ENCODE data around the gene PDGFA. TPM values are rescaled to one million over a fixed set of nuclear protein-coding genes. Genes with fewer than 3 reads are reported as not detected.

The PDGFA gene
- total RNA-seq, 1 experiment from 2014 or later = 20.1 TPM

GRCh38 chr7:545470-545869, 25.8 kb upstream of the PDGFA start:
- Mint-ChIP-seq H3K27me3 (ENCODE audit: insufficient read depth, unreplicated experiment) (no peaks in the 10 kb centered on the region), H3K36me3 (ENCODE audit: insufficient read depth, unreplicated experiment) (peaks cover 5% of the 10 kb centered on the region), H3K4me3 (ENCODE audit: unreplicated experiment) (no peak overlapping the region), H3K9me3 (ENCODE audit: unreplicated experiment) (no peaks in the 10 kb centered on the region), H3K27ac (ENCODE audit: low read depth, unreplicated experiment) (no peak overlapping the region), H3K4me1 (ENCODE audit: insufficient read depth, unreplicated experiment) (peaks cover 23% of the 10 kb centered on the region)
- intact Hi-C loops (cut with micrococcal nuclease) = no loop called here
- ChIA-PET POLR2A (interaction anchor here (0.7 kb wide), 1 partner anchor 353 kb away, joined by 4 read pairs; the partner anchor contains the start of gene FAM20C), CTCF (interaction anchor here (0.7 to 1.3 kb wide), 2 partner anchors 172 to 448 kb away, joined by 3 to 4 read pairs; no protein-coding TSS in a partner anchor)
- no TSS peak for BruUV-seq (replicated peaks)
- TF ChIP-seq CTCF (IDR thresholded peaks at IDR 0.05; ENCODE audit: unreplicated experiment) = no peak
- no peak for DNase-seq (ENCODE audit: unreplicated experiment)

GRCh38 chr7:544338-545221, 24.9 kb upstream of the PDGFA start:
- H3K27ac Mint-ChIP-seq (ENCODE audit: low read depth, unreplicated experiment) = no peak overlapping the region
- ChIA-PET POLR2A (no interaction called here), CTCF (interaction anchor here (1.3 kb wide), 1 partner anchor 449 kb away, joined by 3 read pairs; no protein-coding TSS in a partner anchor)
- H3K9me3 Mint-ChIP-seq (ENCODE audit: unreplicated experiment) = no peaks in the 10 kb centered on the region
- H3K36me3 Mint-ChIP-seq (ENCODE audit: insufficient read depth, unreplicated experiment) = no peaks in the 10 kb centered on the region
- intact Hi-C loops (cut with micrococcal nuclease) = no loop called here
- no TSS peak for BruUV-seq (replicated peaks)
- no peak for TF ChIP-seq CTCF (IDR thresholded peaks at IDR 0.05; ENCODE audit: unreplicated experiment)
- H3K4me3 Mint-ChIP-seq (ENCODE audit: unreplicated experiment) = no peak overlapping the region
- no peak for DNase-seq (ENCODE audit: unreplicated experiment)
- peaks cover 28% of the 10 kb centered on the region for H3K4me1 Mint-ChIP-seq (ENCODE audit: insufficient read depth, unreplicated experiment)
- H3K27me3 Mint-ChIP-seq (ENCODE audit: insufficient read depth, unreplicated experiment) = no peaks in the 10 kb centered on the region

GRCh38 chr7:543501-544337, 24.1 kb upstream of the PDGFA start:
- ChIA-PET POLR2A (interaction anchor here (1.1 to 1.6 kb wide), 5 partner anchors 11 to 211 kb away, joined by 3 to 8 read pairs (median 6); partner anchors contain the start of gene PDGFA), CTCF (interaction anchor here (0.6 kb wide), 1 partner anchor 298 kb away, joined by 3 read pairs; no protein-coding TSS in a partner anchor)
- H3K27ac Mint-ChIP-seq (ENCODE audit: low read depth, unreplicated experiment) = no peak overlapping the region
- H3K4me3 Mint-ChIP-seq (ENCODE audit: unreplicated experiment) = no peak overlapping the region
- no peak for DNase-seq (ENCODE audit: unreplicated experiment)
- no peaks in the 10 kb centered on the region for H3K9me3 Mint-ChIP-seq (ENCODE audit: unreplicated experiment)
- H3K36me3 Mint-ChIP-seq (ENCODE audit: insufficient read depth, unreplicated experiment) = no peaks in the 10 kb centered on the region
- TF ChIP-seq CTCF (IDR thresholded peaks at IDR 0.05; ENCODE audit: unreplicated experiment) = no peak
- no TSS peak for BruUV-seq (replicated peaks)
- H3K27me3 Mint-ChIP-seq (ENCODE audit: insufficient read depth, unreplicated experiment) = no peaks in the 10 kb centered on the region
- intact Hi-C loops (cut with micrococcal nuclease) = no loop called here
- H3K4me1 Mint-ChIP-seq (ENCODE audit: insufficient read depth, unreplicated experiment) = peaks cover 35% of the 10 kb centered on the region
